ENCODE results near the gene SMIM38. TPM values are rescaled to one million over a fixed set of nuclear protein-coding genes. Genes with fewer than 3 reads are reported as not detected.
"Not testable (repeated sequence)": the region's sequence is repeated elsewhere in the genome, so short reads cannot be mapped to it uniquely, and the experiment has no call there.

Gene SMIM38
- total RNA-seq, 1 donor: under 0.01 TPM

DNA sequence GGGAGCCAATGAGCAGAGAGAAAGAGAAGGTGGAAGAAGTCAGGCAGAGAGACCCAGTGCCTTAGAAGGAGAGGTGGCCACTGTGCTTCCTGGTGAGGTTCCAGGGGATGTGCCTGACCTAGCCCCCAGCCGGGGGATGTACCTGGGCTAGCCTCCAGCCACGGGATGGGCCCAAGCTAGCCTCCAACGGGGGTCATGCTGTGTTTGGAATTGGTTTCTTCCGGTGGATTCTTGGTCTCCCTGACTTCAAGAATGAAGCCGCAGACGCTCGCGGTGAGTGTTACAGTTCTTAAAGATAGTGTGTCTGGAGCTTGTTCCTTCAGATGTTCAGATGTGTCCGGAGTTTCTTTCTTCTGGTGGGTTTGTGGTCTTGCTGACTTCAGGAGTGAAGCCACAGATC lies 6.9 kb upstream of the SMIM38 start:
- TF ChIP-seq, protein P1, sequence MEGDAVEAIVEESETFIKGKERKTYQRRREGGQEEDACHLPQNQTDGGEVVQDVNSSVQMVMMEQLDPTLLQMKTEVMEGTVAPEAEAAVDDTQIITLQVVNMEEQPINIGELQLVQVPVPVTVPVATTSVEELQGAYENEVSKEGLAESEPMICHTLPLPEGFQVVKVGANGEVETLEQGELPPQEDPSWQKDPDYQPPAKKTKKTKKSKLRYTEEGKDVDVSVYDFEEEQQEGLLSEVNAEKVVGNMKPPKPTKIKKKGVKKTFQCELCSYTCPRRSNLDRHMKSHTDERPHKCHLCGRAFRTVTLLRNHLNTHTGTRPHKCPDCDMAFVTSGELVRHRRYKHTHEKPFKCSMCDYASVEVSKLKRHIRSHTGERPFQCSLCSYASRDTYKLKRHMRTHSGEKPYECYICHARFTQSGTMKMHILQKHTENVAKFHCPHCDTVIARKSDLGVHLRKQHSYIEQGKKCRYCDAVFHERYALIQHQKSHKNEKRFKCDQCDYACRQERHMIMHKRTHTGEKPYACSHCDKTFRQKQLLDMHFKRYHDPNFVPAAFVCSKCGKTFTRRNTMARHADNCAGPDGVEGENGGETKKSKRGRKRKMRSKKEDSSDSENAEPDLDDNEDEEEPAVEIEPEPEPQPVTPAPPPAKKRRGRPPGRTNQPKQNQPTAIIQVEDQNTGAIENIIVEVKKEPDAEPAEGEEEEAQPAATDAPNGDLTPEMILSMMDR (IDR thresholded peaks at IDR 0.05; ENCODE audit: extremely low read depth, low read depth, low read length): no peak
- Histone ChIP-seq H3K4me3 (ENCODE audit: insufficient read depth, low read length) (no peak overlapping the region), H3K4me1 (ENCODE audit: insufficient read depth, low read length) (peaks cover 8% of the 10 kb centered on the region), H3K4me2 (ENCODE audit: insufficient read depth, low read length) (no peak overlapping the region), H2AFZ (ENCODE audit: low read length) (no peak overlapping the region), H3K36me3 (ENCODE audit: insufficient read depth, low read length) (no peaks in the 10 kb centered on the region), H4K20me1 (ENCODE audit: insufficient read depth, low read length) (no peaks in the 10 kb centered on the region), H3K9me3 (ENCODE audit: low read depth, low read length) (peaks cover 3% of the 10 kb centered on the region), H3K27ac (ENCODE audit: low read depth, low read length) (no peak overlapping the region), H3K27me3 (ENCODE audit: insufficient read depth, low read length) (no peaks in the 10 kb centered on the region), H3K79me2 (ENCODE audit: insufficient read depth, low read length) (no peaks in the 10 kb centered on the region)
- no peak for DNase-seq (ENCODE audit: insufficient read length, low spot score, missing footprints)

DNA sequence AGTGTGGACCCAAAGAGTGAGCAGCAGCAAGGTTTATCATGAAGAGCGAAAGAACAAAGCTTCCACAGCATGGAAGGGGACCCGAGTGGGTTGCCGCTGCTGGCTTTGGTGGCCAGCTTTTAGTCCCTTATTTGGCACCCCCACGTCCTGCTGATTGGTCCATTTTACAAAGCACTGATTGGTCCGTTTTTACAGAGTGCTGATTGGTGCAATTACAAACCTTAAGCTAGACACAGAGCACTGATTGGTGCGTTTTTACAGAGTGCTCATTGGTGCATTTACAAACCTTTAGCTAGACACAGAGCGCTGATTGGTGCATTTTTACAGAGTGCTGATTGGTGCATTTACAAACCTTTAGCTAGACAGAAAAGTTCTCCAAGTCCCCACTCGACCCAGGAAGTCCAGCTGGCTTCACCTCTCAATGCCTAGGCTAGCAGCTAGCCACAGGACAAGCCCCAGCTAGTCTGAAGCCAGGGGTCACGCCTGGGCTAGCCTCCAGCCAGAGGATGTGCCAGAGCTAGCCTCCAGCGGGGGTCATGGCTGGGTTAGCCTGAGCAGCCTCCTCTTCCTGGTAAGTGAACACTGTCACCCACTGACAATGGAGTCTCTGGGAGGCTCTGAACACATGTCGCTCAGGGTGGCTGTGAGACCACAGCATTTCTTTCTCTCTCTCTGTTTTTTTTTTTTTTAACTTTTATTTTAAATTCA lies 6.2 kb upstream of the SMIM38 start:
- not testable (repeated sequence) for H3K4me2 ChIP-seq (ENCODE audit: insufficient read depth, low read length); H3K27me3 ChIP-seq (ENCODE audit: insufficient read depth, low read length)

DNA sequence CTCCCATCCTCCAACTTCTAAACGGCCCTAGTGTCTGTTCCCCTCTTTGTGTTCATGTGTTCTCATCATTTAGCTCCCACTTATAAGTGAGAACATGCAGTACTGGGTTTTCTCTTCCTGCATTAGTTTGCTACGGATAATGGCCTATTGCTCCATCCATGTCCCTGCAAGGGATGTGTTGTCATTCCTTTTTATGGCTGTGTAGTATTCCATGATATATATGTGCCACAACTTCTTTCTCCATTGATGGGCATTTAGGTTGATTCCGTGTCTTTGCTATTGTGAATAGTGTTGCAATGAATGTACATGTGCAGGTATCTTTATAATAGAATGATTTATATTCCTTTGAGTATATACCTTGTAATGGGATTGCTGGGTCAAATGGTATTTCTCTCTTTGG lies 5.6 kb upstream of the SMIM38 start:
- H3K27me3 ChIP-seq (ENCODE audit: insufficient read depth, low read length): no peaks in the 10 kb centered on the region
- TF ChIP-seq, protein P1 (IDR thresholded peaks at IDR 0.05; ENCODE audit: extremely low read depth, low read depth, low read length): no peak

More for the DNA sequence above, 6.2 kb upstream of the SMIM38 start:
- H3K36me3 ChIP-seq (ENCODE audit: insufficient read depth, low read length); H3K27ac ChIP-seq (ENCODE audit: low read depth, low read length); DNase-seq (ENCODE audit: insufficient read length, low spot score, missing footprints); H3K4me3 ChIP-seq (ENCODE audit: insufficient read depth, low read length); H3K79me2 ChIP-seq (ENCODE audit: insufficient read depth, low read length); H2AFZ ChIP-seq (ENCODE audit: low read length); H3K4me1 ChIP-seq (ENCODE audit: insufficient read depth, low read length); H4K20me1 ChIP-seq (ENCODE audit: insufficient read depth, low read length); H3K9me3 ChIP-seq (ENCODE audit: low read depth, low read length): not testable (repeated sequence)

DNA sequence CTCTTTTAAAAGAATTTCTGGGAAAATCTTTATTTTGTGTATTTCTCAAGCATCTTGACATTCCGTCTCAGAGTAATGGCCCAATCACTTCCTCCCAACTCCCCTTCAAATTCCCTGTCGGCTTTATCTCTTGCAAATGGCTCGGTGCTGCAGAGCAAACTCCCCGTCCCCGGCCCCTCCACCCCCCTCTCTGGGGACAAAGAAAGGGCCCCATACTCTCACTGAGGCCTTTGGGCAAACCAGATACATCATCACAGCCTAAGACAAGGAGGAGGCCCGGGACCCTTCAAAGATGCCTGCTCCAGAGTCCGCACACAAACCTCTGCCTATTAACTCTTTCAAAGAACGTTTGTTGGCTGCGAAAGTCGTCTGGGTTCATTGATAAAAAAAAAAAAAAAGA lies 3.9 kb upstream of the SMIM38 start:
- Histone ChIP-seq H3K4me3 (ENCODE audit: insufficient read depth, low read length) (no peak overlapping the region), H3K4me2 (ENCODE audit: insufficient read depth, low read length) (no peak overlapping the region), H3K4me1 (ENCODE audit: insufficient read depth, low read length) (peaks cover 11% of the 10 kb centered on the region), H4K20me1 (ENCODE audit: insufficient read depth, low read length) (no peaks in the 10 kb centered on the region), H3K27me3 (ENCODE audit: insufficient read depth, low read length) (no peaks in the 10 kb centered on the region), H3K9me3 (ENCODE audit: low read depth, low read length) (no peaks in the 10 kb centered on the region), H3K27ac (ENCODE audit: low read depth, low read length) (no peak overlapping the region), H3K36me3 (ENCODE audit: insufficient read depth, low read length) (no peaks in the 10 kb centered on the region), H3K79me2 (ENCODE audit: insufficient read depth, low read length) (no peaks in the 10 kb centered on the region), H2AFZ (ENCODE audit: low read length) (no peak overlapping the region)
- TF ChIP-seq, protein P1 (IDR thresholded peaks at IDR 0.05; ENCODE audit: extremely low read depth, low read depth, low read length): no peak
- DNase-seq (ENCODE audit: insufficient read length, low spot score, missing footprints): no peak

More for the DNA sequence above, 5.6 kb upstream of the SMIM38 start:
- Histone ChIP-seq H2AFZ (ENCODE audit: low read length) (no peak overlapping the region), H4K20me1 (ENCODE audit: insufficient read depth, low read length) (no peaks in the 10 kb centered on the region), H3K79me2 (ENCODE audit: insufficient read depth, low read length) (no peaks in the 10 kb centered on the region), H3K4me3 (ENCODE audit: insufficient read depth, low read length) (no peak overlapping the region), H3K36me3 (ENCODE audit: insufficient read depth, low read length) (no peaks in the 10 kb centered on the region), H3K4me2 (ENCODE audit: insufficient read depth, low read length) (no peak overlapping the region), H3K9me3 (ENCODE audit: low read depth, low read length) (peaks cover 3% of the 10 kb centered on the region), H3K27ac (ENCODE audit: low read depth, low read length) (no peak overlapping the region), H3K4me1 (ENCODE audit: insufficient read depth, low read length) (peaks cover 9% of the 10 kb centered on the region)
- no peak for DNase-seq (ENCODE audit: insufficient read length, low spot score, missing footprints)
